WTC11 (cell line): ENCODE data around the gene EGLN2. TPM values are rescaled to one million over a fixed set of nuclear protein-coding genes. Genes with fewer than 3 reads are reported as not detected.

Source experiments
- ATAC-seq: fragments of 200-7000 bp; cut with Tn5 transposase; 2 replicates; pipeline ENCODE4 v1.10.0; 2021; ENCODE audit warnings: mild to moderate bottlenecking, moderate library complexity
- CTCF ChIA-PET: fragments of 300-600 bp; sonication (Branson Sonifier 250); formaldehyde crosslinking; loops from one replicate; lab custom pipeline; 2021; ENCODE audit warnings: antibody characterized with exemption; lab: Charles Lee
- POLR2A ChIA-PET: fragments of 350-600 bp; sonication (Branson Sonifier 250); formaldehyde crosslinking; loops from one replicate; lab custom pipeline; 2021; ENCODE audit warnings: antibody characterized with exemption; lab: Charles Lee
- DNase-seq: peaks from one replicate; pipeline ENCODE4 v3.0.0; 2021; ENCODE audit warnings: low spot score
- H3K27ac Mint-ChIP-seq: 2 replicates; pipeline ENCODE4 v1.8.0; 2021; ENCODE audit warnings: mixed read lengths
- H3K27me3 Mint-ChIP-seq: 2 replicates; pipeline ENCODE4 v1.8.0; 2021; ENCODE audit warnings: low read depth, mild to moderate bottlenecking, moderate library complexity, mixed read lengths
- H3K36me3 Mint-ChIP-seq: 2 replicates; pipeline ENCODE4 v1.8.0; 2021; ENCODE audit warnings: mixed read lengths
- H3K4me1 Mint-ChIP-seq: 2 replicates; pipeline ENCODE4 v1.8.0; 2022; ENCODE audit warnings: mixed read lengths
- H3K4me3 Mint-ChIP-seq: 2 replicates; pipeline ENCODE4 v1.8.0; 2021; ENCODE audit warnings: mild to moderate bottlenecking, moderate library complexity, mixed read lengths
- H3K9me3 Mint-ChIP-seq: 2 replicates; pipeline ENCODE4 v1.8.0; 2021; ENCODE audit warnings: mixed read lengths
- AR ChIP-seq: fragments of 250-450 bp; sonication (Bioruptor Pico); IDR thresholded peaks from 2 replicates; pipeline ENCODE4 v1.9.0; 2021; ENCODE audit warnings: mild to moderate bottlenecking
- ATF1 ChIP-seq: sonication (generic); formaldehyde crosslinking; IDR thresholded peaks from 2 replicates; pipeline ENCODE4 v1.8.1; 2023; ENCODE audit warnings: mild to moderate bottlenecking, moderate library complexity, missing genetic modification reagents
- CREB1 ChIP-seq: sonication (generic); formaldehyde crosslinking; IDR thresholded peaks from 2 replicates; pipeline ENCODE4 v1.8.0; 2023; ENCODE audit warnings: mild to moderate bottlenecking, missing genetic modification reagents
- EMX1 ChIP-seq: fragments of 250-450 bp; sonication (Bioruptor Pico); IDR thresholded peaks from 2 replicates; pipeline ENCODE4 v1.8.0; 2021; ENCODE audit warnings: mild to moderate bottlenecking
- ERG ChIP-seq: fragments of 250-450 bp; sonication (Bioruptor Pico); IDR thresholded peaks from 2 replicates; pipeline ENCODE4 v1.8.0; 2021; ENCODE audit warnings: mild to moderate bottlenecking
- ETV6 ChIP-seq: sonication (generic); formaldehyde crosslinking; IDR thresholded peaks from 2 replicates; pipeline ENCODE4 v1.8.1; 2022; ENCODE audit warnings: mild to moderate bottlenecking, missing genetic modification reagents
- FOXJ3 ChIP-seq: sonication (generic); formaldehyde crosslinking; IDR thresholded peaks from 2 replicates; pipeline ENCODE4 v1.9.0; 2021; ENCODE audit warnings: missing genetic modification reagents, mild to moderate bottlenecking, borderline replicate concordance
- FOXP1 ChIP-seq: sonication (generic); formaldehyde crosslinking; IDR thresholded peaks from 2 replicates; pipeline ENCODE4 v1.8.0; 2022; ENCODE audit warnings: missing genetic modification reagents, mild to moderate bottlenecking, moderate library complexity, borderline replicate concordance
- HMGXB4 ChIP-seq: sonication (generic); formaldehyde crosslinking; IDR thresholded peaks from 2 replicates; pipeline ENCODE4 v1.8.1; 2023; ENCODE audit warnings: mild to moderate bottlenecking, moderate library complexity, missing genetic modification reagents
- MAX ChIP-seq: sonication (generic); formaldehyde crosslinking; IDR thresholded peaks from 2 replicates; pipeline ENCODE4 v1.8.0; 2022; ENCODE audit warnings: mild to moderate bottlenecking, missing genetic modification reagents
- NFATC4 ChIP-seq: fragments of 250-450 bp; sonication (Bioruptor Pico); IDR thresholded peaks from 2 replicates; pipeline ENCODE4 v1.9.0; 2021; ENCODE audit warnings: mild to moderate bottlenecking
- NR1H2 ChIP-seq: sonication (generic); formaldehyde crosslinking; IDR thresholded peaks from 2 replicates; pipeline ENCODE4 v1.9.0; 2021; ENCODE audit warnings: mild to moderate bottlenecking, moderate library complexity, missing genetic modification reagents
- NR2C2 ChIP-seq: sonication (generic); formaldehyde crosslinking; IDR thresholded peaks from 2 replicates; pipeline ENCODE4 v1.8.0; 2022; ENCODE audit warnings: mild to moderate bottlenecking, missing genetic modification reagents
- PRRX2 ChIP-seq: fragments of 250-450 bp; sonication (Bioruptor Pico); IDR thresholded peaks from 2 replicates; pipeline ENCODE4 v1.8.0; 2021; ENCODE audit warnings: mild to moderate bottlenecking
- SP1 ChIP-seq: sonication (generic); formaldehyde crosslinking; conservative IDR thresholded peaks from 2 replicates; pipeline ENCODE4 v1.8.1; 2022; ENCODE audit warnings: missing genetic modification reagents
- ZBTB21 ChIP-seq: sonication (generic); formaldehyde crosslinking; IDR thresholded peaks from 2 replicates; pipeline ENCODE4 v1.8.1; 2023; ENCODE audit warnings: mild to moderate bottlenecking, missing genetic modification reagents, borderline replicate concordance
- ZNF425 ChIP-seq: fragments of 250-450 bp; sonication (Bioruptor Pico); conservative IDR thresholded peaks from 2 replicates; pipeline ENCODE4 v1.9.0; 2021; ENCODE audit warnings: mild to moderate bottlenecking
- ZSCAN18 ChIP-seq: fragments of 250-450 bp; sonication (Bioruptor Pico); IDR thresholded peaks from 2 replicates; pipeline ENCODE4 v2.1.2; 2022; ENCODE audit warnings: mild to moderate bottlenecking, moderate library complexity
- total RNA-seq: library from RNA; stranded (reverse); gene quantifications from 3 replicates; pipeline ENCODE4 v1.2.3, GENCODE V29; 2021

The EGLN2 gene
- total RNA-seq, 1 experiment from 2014 or later = 102 TPM

GRCh38 chr19:40809358-40810086 is 10.5 kb downstream of the EGLN2 start:
- Mint-ChIP-seq H3K27ac (peak overlapping the region; percentile 91), H3K4me3 (peak overlapping the region; percentile 89), H3K4me1 (peaks cover 61% of the 10 kb centered on the region), H3K36me3 (peaks cover 11% of the 10 kb centered on the region), H3K27me3 (peaks cover 21% of the 10 kb centered on the region), H3K9me3 (no peaks in the 10 kb centered on the region)
- CTCF ChIA-PET = no interaction called here
- POLR2A ChIA-PET = no interaction called here
- DNase-seq = no peak
- TF ChIP-seq ZBTB21 (CRISPR knock-in tag) (no peak), FOXP1 (peak; percentile 49; the same call in 1 of the 2 replicates), NR2C2 (no peak), MAX (CRISPR knock-in tag) (no peak), EMX1 (CRISPR knock-in tag) (no peak), AR (no peak), ZSCAN18 (CRISPR knock-in tag) (no peak), NR1H2 (CRISPR knock-in tag) (no peak), HMGXB4 (CRISPR knock-in tag) (no peak)
- ATAC-seq = no peak

- DNase-seq = no peak
- POLR2A ChIA-PET = no interaction called here
- Mint-ChIP-seq H3K4me3 (peak overlapping the region; percentile 89), H3K4me1 (peaks cover 55% of the 10 kb centered on the region)
- TF ChIP-seq ETV6 (CRISPR knock-in tag) (no peak), FOXP1 (no peak), PRRX2 (no peak), ERG (CRISPR knock-in tag) (no peak), CREB1 (CRISPR knock-in tag) (no peak), FOXJ3 (CRISPR knock-in tag) (no peak), NFATC4 (CRISPR knock-in tag) (no peak), SP1 (CRISPR knock-in tag) (no peak), ATF1 (CRISPR knock-in tag) (no peak), ZNF425 (no peak)
- TF ChIP-seq, all 79 proteins: peak for 0
- H3K36me3 Mint-ChIP-seq = peaks cover 11% of the 10 kb centered on the region
- ATAC-seq = no peak
- peaks cover 28% of the 10 kb centered on the region for H3K27me3 Mint-ChIP-seq
- H3K9me3 Mint-ChIP-seq = no peaks in the 10 kb centered on the region
- peak overlapping the region; percentile 91 for H3K27ac Mint-ChIP-seq
- CTCF ChIA-PET = no interaction called here
These were observed 11.2 kb downstream of the EGLN2 start for GRCh38 chr19:40810160-40810559.
